ENCODE measurements around the gene TRAF2.

Gene TRAF2

DNA sequence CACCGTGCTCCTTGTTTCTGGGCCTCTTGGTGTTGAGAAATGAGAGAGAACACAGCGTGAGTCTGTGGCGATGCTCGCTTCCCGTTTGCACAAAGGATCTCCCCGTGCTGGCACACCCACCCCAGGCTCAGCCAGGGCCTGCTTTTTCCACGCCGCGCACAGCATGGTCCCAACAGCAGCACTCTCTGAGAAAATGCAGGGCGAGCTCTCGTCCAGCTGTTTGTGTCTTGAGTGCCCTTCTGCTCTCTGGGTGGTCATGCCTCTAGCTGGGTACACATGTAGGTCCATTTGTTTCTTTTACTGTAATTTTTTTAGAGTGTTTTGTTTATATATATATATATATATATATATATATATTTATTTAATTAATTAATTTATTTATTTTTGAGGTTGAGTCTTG lies 31.6 kb downstream of the TRAF2 start:
- no peak for FAIRE-seq

DNA sequence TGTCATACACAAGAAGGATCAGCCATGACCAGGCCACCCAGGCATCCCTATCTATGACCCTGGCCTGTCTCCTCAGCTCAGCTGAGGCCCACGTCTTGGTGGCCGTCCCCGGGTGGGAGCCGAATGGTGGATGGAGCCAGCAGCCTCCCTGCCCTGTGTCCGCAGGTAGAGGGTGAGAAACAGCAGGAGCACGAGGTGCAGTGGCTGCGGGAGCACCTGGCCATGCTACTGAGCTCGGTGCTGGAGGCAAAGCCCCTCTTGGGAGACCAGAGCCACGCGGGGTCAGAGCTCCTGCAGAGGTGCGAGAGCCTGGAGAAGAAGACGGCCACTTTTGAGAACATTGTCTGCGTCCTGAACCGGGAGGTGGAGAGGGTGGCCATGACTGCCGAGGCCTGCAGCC lies 33.8 kb downstream of the TRAF2 start:
- no peak for FAIRE-seq

- no peak for FAIRE-seq
Measured at GRCh38 chr9:136920734-136921231, 34.5 kb downstream of the TRAF2 start.

DNA sequence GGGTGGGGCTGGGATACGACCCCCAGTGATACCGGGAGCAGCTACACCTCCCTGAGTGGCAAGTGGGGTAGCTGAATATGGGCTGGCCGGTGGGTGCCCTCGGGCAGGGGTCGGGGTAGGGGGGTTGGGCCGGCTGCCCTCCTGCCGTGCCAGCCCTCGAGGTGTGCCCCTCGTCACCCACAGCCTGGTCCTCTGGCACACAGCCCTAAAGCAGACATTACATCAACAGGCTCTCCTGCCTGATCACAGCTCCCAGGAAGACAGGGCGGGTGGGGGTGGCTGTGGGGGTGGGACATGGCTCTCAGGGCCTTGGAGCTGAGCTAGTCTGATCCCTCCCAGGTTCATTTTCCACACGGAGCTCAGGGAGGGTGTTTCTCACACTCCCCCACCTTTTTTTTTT lies 35.0 kb downstream of the TRAF2 start:
- FAIRE-seq, result no peak

- FAIRE-seq, result no peak
Measured at GRCh38 chr9:136921718-136922117, 35.4 kb downstream of the TRAF2 start.

GRCh38 chr9:136922540-136922939 lies 36.2 kb downstream of the TRAF2 start:
- no peak for FAIRE-seq

DNA sequence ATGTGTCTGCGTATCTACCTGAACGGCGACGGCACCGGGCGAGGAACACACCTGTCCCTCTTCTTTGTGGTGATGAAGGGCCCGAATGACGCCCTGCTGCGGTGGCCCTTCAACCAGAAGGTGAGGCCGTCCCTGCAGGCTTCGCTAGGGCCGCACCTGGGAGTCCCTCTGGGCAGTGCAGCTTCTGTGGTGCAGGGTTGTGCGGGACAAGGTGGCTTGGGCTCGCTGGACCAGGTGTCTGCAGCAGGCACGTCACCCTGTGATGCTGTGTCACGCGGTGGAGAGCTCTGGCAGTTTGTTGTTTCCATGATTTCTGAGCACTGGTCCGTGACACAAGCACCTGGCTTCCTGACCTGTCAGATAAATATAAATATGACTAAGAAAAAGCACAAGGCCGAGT lies 37.6 kb downstream of the TRAF2 start:
- no peak for FAIRE-seq

DNA sequence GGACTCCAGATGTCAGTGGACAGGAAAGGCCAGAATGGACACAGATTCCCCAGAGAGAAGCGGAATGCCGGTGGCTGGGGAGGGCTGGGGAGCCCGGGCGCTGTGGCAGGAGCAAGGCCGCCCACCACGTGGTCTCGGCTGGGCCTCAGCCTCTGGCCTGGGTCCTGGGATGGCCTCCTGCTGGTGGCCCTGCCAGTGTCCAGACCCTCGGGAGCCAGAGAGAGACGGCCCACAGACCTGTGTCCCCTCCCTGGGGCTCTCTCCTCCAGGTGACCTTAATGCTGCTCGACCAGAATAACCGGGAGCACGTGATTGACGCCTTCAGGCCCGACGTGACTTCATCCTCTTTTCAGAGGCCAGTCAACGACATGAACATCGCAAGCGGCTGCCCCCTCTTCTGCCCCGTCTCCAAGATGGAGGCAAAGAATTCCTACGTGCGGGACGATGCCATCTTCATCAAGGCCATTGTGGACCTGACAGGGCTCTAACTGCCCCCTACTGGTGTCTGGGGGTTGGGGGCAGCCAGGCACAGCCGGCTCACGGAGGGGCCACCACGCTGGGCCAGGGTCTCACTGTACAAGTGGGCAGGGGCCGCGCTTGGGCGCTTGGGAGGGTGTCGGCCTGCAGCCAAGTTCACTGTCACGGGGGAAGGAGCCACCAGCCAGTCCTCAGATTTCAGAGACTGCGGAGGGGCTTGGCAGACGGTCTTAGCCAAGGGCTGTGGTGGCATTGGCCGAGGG lies 39.3 kb downstream of the TRAF2 start:
- FAIRE-seq, result no peak

GRCh38 chr9:136926154-136926704 lies 39.9 kb downstream of the TRAF2 start:
- no peak for FAIRE-seq

- FAIRE-seq, result no peak
Measured at GRCh38 chr9:136926749-136927148, 40.4 kb downstream of the TRAF2 start.

GRCh38 chr9:136927343-136928271 lies 41.3 kb downstream of the TRAF2 start:
- no peak for FAIRE-seq

DNA sequence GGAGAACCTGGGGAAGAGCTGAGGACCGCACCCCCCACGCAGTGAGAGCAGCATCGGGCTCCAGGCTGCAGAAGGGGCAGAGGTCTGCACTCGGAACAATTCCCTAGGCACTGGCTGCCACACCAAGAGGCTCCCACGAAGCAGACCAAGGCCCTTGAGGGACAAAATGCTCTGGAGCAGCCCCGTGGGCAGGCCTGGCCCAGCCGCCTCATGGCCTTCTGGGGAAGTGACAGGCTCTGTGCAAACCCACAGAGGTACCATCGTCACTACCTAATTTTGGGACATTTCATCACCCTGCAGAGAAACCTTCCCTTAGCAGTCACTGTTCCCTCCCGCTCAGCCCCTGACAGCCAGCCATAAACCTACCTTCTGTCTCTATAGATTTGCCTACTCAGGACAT lies 42.3 kb downstream of the TRAF2 start:
- FAIRE-seq, result no peak

GRCh38 chr9:136930014-136930413 lies 43.7 kb downstream of the TRAF2 start:
- FAIRE-seq, result no peak

DNA sequence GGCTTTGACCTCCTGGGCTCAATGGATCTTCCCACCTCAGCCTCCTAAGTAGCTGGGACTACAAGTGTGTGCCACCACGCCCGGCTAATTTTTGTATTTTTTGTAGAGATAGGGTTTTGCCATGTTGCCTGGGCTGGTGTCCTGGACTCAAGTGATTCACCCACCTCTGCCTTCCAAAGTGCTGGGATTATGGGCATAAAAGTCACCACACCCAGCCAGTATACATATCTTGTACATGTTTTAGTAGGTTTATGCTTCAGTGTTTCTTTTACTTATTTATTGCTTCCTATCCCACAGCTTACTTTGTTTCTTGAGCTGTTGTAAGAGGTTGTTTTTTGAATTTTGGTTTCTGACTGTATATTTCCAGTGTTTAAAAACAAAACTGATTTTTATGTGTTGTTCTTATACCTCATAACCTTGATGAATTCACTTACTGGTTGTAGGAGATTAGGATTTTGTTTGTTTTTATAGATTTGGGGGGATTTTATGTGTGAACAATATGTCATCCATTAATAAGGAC lies 45.4 kb downstream of the TRAF2 start:
- FAIRE-seq, result no peak

GRCh38 chr9:136934277-136934676 lies 48.0 kb downstream of the TRAF2 start:
- FAIRE-seq, result no peak

DNA sequence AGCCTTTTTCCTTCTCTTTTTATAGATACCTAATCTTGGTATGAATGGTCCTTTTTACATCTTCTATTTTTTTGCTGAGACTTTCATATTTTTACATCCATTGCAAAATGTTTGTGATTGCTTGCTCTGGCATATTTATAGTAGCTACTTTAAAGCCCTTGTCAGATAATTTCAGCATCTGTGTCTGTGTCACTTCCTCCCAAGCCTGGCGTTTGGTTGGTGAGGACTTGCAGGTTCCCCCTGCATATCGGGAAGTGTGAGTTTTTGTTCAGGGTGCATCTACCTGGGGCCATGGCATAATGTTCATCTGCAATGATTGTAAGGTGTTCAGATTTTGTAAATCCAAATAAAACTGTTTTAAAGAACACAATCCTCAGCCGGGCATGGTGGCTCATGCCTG lies 49.3 kb downstream of the TRAF2 start:
- no peak for FAIRE-seq

- no peak for FAIRE-seq
Measured at GRCh38 chr9:136936645-136937170, 50.4 kb downstream of the TRAF2 start.

- FAIRE-seq, result no peak
Measured at GRCh38 chr9:136937186-136938001, 51.1 kb downstream of the TRAF2 start.

DNA sequence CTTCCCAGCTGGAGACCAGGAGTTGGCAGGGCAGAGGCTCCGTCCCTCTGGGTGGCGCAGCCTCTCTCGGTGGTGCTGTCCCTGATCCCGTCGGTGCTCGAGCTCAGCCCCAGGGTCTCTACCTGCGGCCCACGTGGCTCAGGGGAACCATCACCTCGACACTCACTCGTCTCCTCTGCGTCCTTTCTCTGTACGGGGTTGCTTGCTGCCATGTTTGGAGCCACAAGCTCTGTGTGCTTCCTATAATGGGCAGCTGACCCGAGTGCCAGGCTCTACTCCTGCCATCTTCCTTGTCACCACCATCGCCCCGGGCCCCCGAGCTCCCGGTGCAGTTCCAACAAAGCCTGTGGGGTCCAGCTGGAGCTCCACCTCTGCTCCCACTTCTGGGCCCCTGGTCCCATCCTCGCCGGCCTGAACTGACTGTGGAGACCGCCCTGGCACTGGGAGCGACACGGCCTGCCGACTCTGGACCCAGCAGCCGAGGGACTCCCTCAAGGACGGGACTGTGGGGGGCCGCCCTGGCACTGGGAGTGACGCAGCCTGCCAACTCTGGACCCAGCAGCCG lies 53.2 kb downstream of the TRAF2 start:
- FAIRE-seq, result no peak

GRCh38 chr9:136939996-136940525 lies 53.7 kb downstream of the TRAF2 start:
- no peak for FAIRE-seq

- no peak for FAIRE-seq
Measured at GRCh38 chr9:136940526-136941230, 54.4 kb downstream of the TRAF2 start.
